Stimulated activated naive CD8-positive, alpha-beta T cell treated with anti-CD3 and anti-CD28 coated beads, Interleukin-15, Interleukin-2, amounts not matched to agents 100 ng/mL and 50 ng/mL, for 24 hours (primary cell): ENCODE measurements around the gene TMPRSS9.

Experiments
- H3K27ac Mint-ChIP-seq: one replicate; pipeline ENCODE4 v1.8.0; 2021; ENCODE audit warnings: mild to moderate bottlenecking, mixed read lengths
- H3K27me3 Mint-ChIP-seq: one replicate; pipeline ENCODE4 v1.8.0; 2021; ENCODE audit warnings: mixed read lengths
- H3K36me3 Mint-ChIP-seq: one replicate; pipeline ENCODE4 v1.8.0; 2021; ENCODE audit warnings: low read depth, mixed read lengths
- H3K4me1 Mint-ChIP-seq: one replicate; pipeline ENCODE4 v1.8.0; 2021; ENCODE audit warnings: low read depth, mixed read lengths
- H3K4me3 Mint-ChIP-seq: one replicate; pipeline ENCODE4 v1.8.0; 2021; ENCODE audit warnings: mild to moderate bottlenecking, mixed read lengths
- H3K9me3 Mint-ChIP-seq: one replicate; pipeline ENCODE4 v1.8.0; 2021; ENCODE audit warnings: mixed read lengths

TMPRSS9 gene

GRCh38 chr19:2334986-2335846, 24.8 kb upstream of the TMPRSS9 start:
- H3K27ac Mint-ChIP-seq = no peak overlapping the region
- no peak overlapping the region for H3K4me3 Mint-ChIP-seq
- peaks cover 10% of the 10 kb centered on the region for H3K36me3 Mint-ChIP-seq
- peaks cover 44% of the 10 kb centered on the region for H3K4me1 Mint-ChIP-seq
- H3K27me3 Mint-ChIP-seq = no peaks in the 10 kb centered on the region
- peaks cover 9% of the 10 kb centered on the region for H3K9me3 Mint-ChIP-seq

- Mint-ChIP-seq H3K4me1 (peaks cover 38% of the 10 kb centered on the region), H3K27ac (no peak overlapping the region), H3K9me3 (peaks cover 9% of the 10 kb centered on the region), H3K36me3 (peaks cover 10% of the 10 kb centered on the region), H3K27me3 (no peaks in the 10 kb centered on the region), H3K4me3 (no peak overlapping the region)
These were observed 24.2 kb upstream of the TMPRSS9 start for GRCh38 chr19:2335848-2336247.

DNA sequence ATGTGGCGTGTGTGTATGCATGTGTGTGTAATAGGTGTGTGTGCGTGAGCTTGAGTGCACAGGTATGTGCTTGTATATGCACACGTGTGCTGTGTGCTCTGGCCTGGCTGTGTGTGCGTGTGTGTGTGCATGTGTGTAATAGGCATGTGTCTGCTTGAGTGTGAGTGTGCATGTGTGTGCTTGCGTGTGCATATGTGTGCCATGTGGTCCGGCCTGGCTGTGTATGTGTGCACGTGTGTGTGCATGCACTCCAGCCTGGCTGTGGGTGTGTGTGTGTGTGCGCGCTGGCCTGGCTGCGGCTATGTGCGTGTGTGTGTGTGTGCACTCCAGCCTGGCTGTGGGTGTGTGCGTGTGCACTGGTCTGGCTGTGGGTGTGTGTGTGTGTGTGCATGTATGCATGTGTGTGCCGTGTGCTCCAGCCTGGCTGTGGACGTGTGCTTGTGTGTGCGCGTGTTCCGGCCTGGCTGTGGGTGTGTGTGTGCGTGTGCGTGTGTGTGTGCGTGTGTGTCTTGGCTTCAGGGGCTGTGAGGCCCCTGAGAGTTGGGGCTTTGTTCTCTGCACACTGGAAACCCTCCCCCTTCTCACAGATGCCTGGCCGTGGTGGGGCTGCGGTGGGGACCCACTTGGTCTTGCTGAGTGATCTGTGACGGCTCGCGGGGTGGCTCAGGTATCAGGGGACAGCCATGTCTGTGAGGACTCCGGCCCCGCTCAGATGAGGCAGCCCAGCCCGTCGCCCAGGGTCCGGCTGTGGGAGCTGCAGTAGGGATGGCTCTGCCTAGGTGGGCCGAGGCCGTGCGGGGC, 23.3 kb upstream of the TMPRSS9 start:
- H3K27me3 Mint-ChIP-seq = no peaks in the 10 kb centered on the region
- H3K9me3 Mint-ChIP-seq = peaks cover 9% of the 10 kb centered on the region
- peaks cover 29% of the 10 kb centered on the region for H3K4me1 Mint-ChIP-seq
- H3K4me3 Mint-ChIP-seq = no peak overlapping the region
- H3K27ac Mint-ChIP-seq = no peak overlapping the region
- peaks cover 10% of the 10 kb centered on the region for H3K36me3 Mint-ChIP-seq

DNA sequence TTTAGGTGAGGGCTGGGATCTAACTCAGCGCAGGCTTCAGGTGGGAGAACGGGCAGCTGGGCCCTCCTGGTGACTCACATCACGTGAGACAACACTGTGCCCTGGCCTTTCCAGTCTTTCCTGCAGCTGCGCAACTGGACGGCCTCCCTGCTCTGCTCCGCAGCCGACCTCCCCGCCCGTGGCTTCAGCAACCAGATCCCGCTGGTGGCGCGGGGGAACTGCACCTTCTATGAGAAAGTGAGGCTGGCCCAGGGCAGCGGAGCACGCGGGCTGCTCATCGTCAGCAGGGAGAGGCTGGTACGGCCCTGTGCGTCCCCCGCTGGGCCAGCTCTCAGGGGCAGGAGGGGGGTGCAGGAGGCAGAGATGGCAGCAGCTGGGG, 22.7 kb upstream of the TMPRSS9 start:
- Mint-ChIP-seq H3K27ac (no peak overlapping the region), H3K4me1 (peaks cover 23% of the 10 kb centered on the region), H3K36me3 (peaks cover 10% of the 10 kb centered on the region), H3K27me3 (no peaks in the 10 kb centered on the region), H3K4me3 (no peak overlapping the region), H3K9me3 (peaks cover 9% of the 10 kb centered on the region)

- Mint-ChIP-seq H3K4me1 (peaks cover 19% of the 10 kb centered on the region), H3K27ac (no peak overlapping the region)
These were observed 21.9 kb upstream of the TMPRSS9 start for GRCh38 chr19:2338055-2338615.

GRCh38 chr19:2338751-2339643, 21.1 kb upstream of the TMPRSS9 start:
- Mint-ChIP-seq H3K4me1 (peaks cover 11% of the 10 kb centered on the region), H3K27ac (no peak overlapping the region), H3K27me3 (no peaks in the 10 kb centered on the region), H3K9me3 (peaks cover 9% of the 10 kb centered on the region), H3K36me3 (peaks cover 10% of the 10 kb centered on the region), H3K4me3 (no peak overlapping the region)

More at GRCh38 chr19:2338055-2338615, 21.9 kb upstream of the TMPRSS9 start:
- Mint-ChIP-seq H3K9me3 (peaks cover 9% of the 10 kb centered on the region), H3K4me3 (no peak overlapping the region), H3K27me3 (no peaks in the 10 kb centered on the region), H3K36me3 (peaks cover 10% of the 10 kb centered on the region)

- Mint-ChIP-seq H3K36me3 (peaks cover 10% of the 10 kb centered on the region), H3K4me1 (peaks cover 10% of the 10 kb centered on the region), H3K9me3 (peaks cover 9% of the 10 kb centered on the region), H3K27ac (no peak overlapping the region), H3K27me3 (no peaks in the 10 kb centered on the region), H3K4me3 (no peak overlapping the region)
These were observed 20.3 kb upstream of the TMPRSS9 start for GRCh38 chr19:2339644-2340310.

DNA sequence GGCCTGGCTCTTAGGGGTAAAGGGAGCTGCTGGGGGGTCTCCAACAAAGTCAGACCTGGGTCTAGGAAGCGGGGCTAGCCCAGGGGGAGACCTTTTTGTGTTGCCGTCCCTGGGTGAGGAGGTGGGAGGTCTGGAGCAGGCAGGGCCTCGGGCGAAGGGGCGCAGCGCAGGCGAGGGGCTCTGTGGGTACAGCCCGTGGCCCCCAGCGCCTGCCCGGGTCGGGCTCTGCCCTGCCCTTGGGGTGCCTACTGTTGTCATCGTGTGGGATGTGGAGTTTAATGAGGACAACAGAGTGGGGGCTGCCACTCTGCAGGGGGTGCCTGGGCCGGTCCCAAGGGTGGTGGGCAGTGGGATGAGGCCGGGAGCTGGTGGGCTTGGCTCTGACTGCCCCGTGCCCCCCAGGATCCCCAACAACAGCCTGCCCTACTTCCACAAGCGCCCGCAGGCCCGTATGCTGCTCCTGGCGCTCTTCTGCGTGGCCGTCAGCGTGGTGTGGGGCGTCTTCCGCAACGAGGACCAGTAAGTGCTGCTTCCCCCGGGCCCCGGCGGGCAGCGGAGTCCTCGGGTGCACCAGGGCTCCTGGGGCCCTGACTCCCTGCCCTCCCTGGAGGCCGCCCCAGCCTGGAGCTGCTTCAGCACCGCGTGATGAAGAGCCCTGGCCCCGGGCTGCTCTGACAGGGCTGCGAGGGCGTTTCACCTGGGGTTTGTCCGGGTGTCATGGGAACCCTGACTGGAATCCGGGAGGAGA, 19.4 kb upstream of the TMPRSS9 start:
- H3K36me3 Mint-ChIP-seq = peaks cover 8% of the 10 kb centered on the region
- H3K4me1 Mint-ChIP-seq = peaks cover 8% of the 10 kb centered on the region
- H3K9me3 Mint-ChIP-seq = peaks cover 8% of the 10 kb centered on the region
- no peak overlapping the region for H3K4me3 Mint-ChIP-seq
- no peaks in the 10 kb centered on the region for H3K27me3 Mint-ChIP-seq
- no peak overlapping the region for H3K27ac Mint-ChIP-seq

DNA sequence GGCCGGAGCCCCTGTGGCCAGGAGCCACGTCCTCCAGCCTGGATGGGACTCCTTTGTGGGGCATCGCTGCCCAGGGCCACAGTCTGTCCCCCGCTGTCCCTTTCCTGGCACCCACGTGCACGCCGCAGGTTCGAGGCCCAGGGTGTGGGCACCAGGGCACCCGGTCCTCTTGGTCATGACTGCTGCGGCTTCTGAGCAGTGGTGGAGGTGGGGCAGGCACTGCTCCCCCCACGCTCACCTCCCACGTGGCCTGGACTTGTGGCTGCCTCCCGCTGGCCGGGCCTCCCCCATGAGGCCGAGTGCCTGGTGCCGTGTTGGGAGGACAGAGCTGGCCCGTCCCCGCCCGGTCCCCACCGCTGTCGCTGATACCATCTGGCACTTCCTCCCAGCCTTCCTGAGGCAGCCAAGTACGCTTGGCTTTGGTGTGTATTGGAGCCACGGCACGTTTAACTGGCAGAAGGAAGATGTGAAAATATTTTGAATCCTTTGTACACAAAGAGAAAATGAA, 18.8 kb upstream of the TMPRSS9 start:
- no peak overlapping the region for H3K27ac Mint-ChIP-seq
- no peaks in the 10 kb centered on the region for H3K27me3 Mint-ChIP-seq
- peaks cover 2% of the 10 kb centered on the region for H3K36me3 Mint-ChIP-seq
- peaks cover 2% of the 10 kb centered on the region for H3K4me1 Mint-ChIP-seq
- H3K9me3 Mint-ChIP-seq = peaks cover 2% of the 10 kb centered on the region
- no peak overlapping the region for H3K4me3 Mint-ChIP-seq

GRCh38 chr19:2341982-2342381, 18.1 kb upstream of the TMPRSS9 start:
- no peak overlapping the region for H3K27ac Mint-ChIP-seq
- H3K36me3 Mint-ChIP-seq = no peaks in the 10 kb centered on the region
- H3K9me3 Mint-ChIP-seq = no peaks in the 10 kb centered on the region
- H3K4me3 Mint-ChIP-seq = no peak overlapping the region
- H3K4me1 Mint-ChIP-seq = no peaks in the 10 kb centered on the region
- H3K27me3 Mint-ChIP-seq = no peaks in the 10 kb centered on the region

GRCh38 chr19:2342656-2343288, 17.3 kb upstream of the TMPRSS9 start:
- H3K9me3 Mint-ChIP-seq = no peaks in the 10 kb centered on the region
- no peak overlapping the region for H3K27ac Mint-ChIP-seq
- H3K36me3 Mint-ChIP-seq = no peaks in the 10 kb centered on the region
- no peaks in the 10 kb centered on the region for H3K4me1 Mint-ChIP-seq
- no peak overlapping the region for H3K4me3 Mint-ChIP-seq
- no peaks in the 10 kb centered on the region for H3K27me3 Mint-ChIP-seq

DNA sequence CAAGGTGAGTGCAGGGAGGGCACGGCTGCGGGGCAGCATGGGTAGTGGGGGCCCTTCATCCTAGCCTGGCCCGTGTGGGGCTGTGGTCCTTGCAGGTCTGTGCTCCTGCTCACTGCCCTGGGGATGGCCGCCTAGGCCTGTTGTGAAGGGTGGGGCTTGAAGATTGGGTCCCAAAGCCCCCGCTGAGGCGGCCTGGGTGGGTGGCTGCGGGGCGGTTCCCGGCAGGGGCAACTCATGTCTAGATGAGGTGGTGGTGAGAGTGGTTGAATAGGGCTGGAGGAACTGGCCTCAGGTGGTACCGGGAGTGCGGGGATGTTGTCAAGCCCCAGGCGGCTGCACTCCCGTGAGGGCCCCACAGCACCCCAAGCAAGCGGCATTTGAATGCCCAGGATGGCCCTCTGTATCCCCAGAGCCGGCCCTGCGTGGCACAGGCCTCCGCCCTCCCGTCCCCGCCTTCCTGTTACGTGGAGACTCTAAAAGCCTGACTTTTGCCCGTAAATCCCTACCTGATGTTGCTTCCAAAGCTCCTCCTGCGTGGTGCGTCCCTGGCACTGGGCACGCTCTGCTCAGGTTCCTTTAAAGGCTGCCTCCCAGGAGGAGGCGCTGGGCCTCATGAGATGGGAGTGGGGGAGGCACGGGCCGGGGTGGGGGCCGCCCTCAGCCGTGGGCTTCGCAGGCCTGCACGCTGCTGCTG, 16.6 kb upstream of the TMPRSS9 start:
- Mint-ChIP-seq H3K36me3 (no peaks in the 10 kb centered on the region), H3K4me3 (no peak overlapping the region), H3K9me3 (no peaks in the 10 kb centered on the region), H3K27me3 (no peaks in the 10 kb centered on the region), H3K27ac (no peak overlapping the region), H3K4me1 (no peaks in the 10 kb centered on the region)
